Ovary (tissue), 3 donors: Measurements from ENCODE around the gene OR2D2.

ENCODE experiments used
- CTCF ChIP-seq, 3 donors: fragments of 450-650 bp in 2 of 3; fragments of 200-600 bp in 1 of 3; IDR thresholded peaks; one replicate each; pipeline versions ENCODE4 v1.5.1 to v1.8.0; 2016 to 2022; ENCODE audit warnings: antibody characterized with exemption in 3 of 3, mild to moderate bottlenecking in 1 of 3
- POLR2A ChIP-seq: fragments of 450-650 bp; IDR thresholded peaks from one replicate; pipeline ENCODE4 v1.6.1; 2017; ENCODE audit warnings: antibody characterized with exemption, mild to moderate bottlenecking, moderate library complexity
- donor health status: DM: no; HTN: no; CAD: no.

GRCh38 chr11:6876914-6877313 is 15.4 kb downstream of the OR2D2 start:
- TF ChIP-seq POLR2A = no peak
- no peak for TF ChIP-seq CTCF (IDR thresholded peaks at IDR 0.05)
